ENCODE results near the gene TEX50. TPM values are rescaled to one million over a fixed set of nuclear protein-coding genes. Genes with fewer than 3 reads are reported as not detected.

The TEX50 gene, protein sequence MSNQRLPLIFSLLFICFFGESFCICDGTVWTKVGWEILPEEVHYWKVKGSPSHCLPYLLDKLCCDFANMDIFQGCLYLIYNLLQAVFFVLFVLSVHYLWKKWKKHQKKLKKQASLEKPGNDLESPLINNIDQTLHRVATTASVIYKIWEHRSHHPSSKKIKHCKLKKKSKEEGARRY
- not detected in 2 replicates for total RNA-seq

GRCh38 chr1:173635116-173635515 lies at the start of gene TEX50:
TEX50 (plus strand) TSS chr1:173635338; CDS start chr1:173635522, 184 bp downstream.

DNA sequence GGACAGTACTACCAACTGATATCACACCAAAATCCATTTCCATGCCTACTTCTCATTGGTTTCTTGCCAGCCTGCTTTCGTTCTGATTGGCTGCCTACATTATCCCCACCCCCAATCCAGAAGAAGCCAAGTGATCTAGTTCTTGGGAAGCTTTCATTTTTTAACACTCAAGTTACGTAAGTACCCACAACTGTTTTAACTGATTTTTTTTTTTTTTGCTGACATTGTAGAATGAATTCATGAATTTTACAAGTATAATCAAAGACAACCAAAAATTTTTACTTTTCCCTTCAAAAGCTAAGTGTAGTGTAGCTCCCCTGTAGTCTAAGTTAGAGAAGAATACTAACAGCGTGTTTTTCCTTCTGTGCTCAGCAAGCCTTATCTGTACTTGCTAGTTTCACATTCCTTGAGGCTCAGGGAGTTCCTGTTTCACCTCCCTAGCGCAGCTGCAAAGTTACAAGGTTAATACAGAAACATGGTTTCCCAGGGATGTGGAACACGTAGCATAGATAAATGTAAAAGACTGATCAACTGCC lies 32.0 kb upstream of the TEX50 start, which contains the start of gene SLC9C2:
Gene SLC9C2 (minus strand): TSS at position 17 of the 536 bp plus-strand sequence. CDS start 1,296 bp downstream, outside the sequence.

GRCh38 chr1:173669491-173669941 lies 34.4 kb downstream of the TEX50 start, which contains the start of gene ANKRD45:
ANKRD45 (minus strand) TSS chr1:173669851; CDS start chr1:173659418, 10,433 bp downstream.

Other genes starting within 250 kb of the TEX50 start
- gene PRDX6, start 158.0 kb upstream of the TEX50 start, total RNA-seq = 234 and 254 TPM in 2 replicates
- gene SLC9C2, start 32.3 kb upstream of the TEX50 start, total RNA-seq = not detected in 2 replicates
- gene ANKRD45, start 34.5 kb downstream of the TEX50 start, total RNA-seq = 0.14 TPM in 1 of 2 replicates, not detected in the other
- 31.6 and 31.7 TPM in 2 replicates for gene KLHL20, start 79.6 kb downstream of the TEX50 start, total RNA-seq
- gene DARS2, start 189.3 kb downstream of the TEX50 start, total RNA-seq = 9.5 and 12.0 TPM in 2 replicates
- gene CENPL, start 189.5 kb downstream of the TEX50 start, total RNA-seq = 6.1 and 8.7 TPM in 2 replicates
- 448 and 566 TPM in 2 replicates for gene GAS5, start 232.7 kb downstream of the TEX50 start, total RNA-seq
- 4.8 and 6.6 TPM in 2 replicates for gene ZBTB37, start 233.0 kb downstream of the TEX50 start, total RNA-seq